Measurements from ENCODE around the gene ZNF554.

DNA sequence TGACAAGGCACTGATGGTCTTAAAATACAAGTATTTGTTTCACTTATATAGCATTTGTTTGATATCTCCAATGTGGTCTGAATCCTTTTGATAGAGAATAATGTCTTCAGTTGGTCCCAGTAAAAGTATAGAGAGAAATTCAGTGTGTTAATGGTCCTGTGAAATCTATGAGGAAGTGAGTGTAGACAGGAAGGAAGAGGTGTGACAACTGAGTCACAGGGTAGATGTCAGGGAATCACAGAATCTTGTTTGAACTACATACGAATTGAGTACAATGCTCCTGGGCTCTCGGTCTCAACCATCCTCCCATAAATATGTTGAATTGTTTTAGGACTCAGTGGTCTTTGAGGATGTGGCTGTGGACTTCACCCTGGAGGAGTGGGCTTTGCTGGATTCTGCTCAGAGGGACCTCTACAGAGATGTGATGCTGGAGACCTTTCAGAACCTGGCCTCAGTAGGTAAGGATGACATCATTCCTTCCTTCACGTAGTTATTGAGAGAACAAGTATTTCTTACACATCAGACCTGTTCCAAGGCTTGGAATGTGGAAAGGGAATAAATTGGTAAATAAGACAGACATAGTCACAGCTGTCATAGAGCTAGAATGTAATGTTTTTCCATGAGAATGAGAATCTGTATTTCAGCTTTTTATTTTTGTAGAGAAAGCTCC, 30.7 kb downstream of the ZNF554 start:
- TF ChIP-seq, protein P1, sequence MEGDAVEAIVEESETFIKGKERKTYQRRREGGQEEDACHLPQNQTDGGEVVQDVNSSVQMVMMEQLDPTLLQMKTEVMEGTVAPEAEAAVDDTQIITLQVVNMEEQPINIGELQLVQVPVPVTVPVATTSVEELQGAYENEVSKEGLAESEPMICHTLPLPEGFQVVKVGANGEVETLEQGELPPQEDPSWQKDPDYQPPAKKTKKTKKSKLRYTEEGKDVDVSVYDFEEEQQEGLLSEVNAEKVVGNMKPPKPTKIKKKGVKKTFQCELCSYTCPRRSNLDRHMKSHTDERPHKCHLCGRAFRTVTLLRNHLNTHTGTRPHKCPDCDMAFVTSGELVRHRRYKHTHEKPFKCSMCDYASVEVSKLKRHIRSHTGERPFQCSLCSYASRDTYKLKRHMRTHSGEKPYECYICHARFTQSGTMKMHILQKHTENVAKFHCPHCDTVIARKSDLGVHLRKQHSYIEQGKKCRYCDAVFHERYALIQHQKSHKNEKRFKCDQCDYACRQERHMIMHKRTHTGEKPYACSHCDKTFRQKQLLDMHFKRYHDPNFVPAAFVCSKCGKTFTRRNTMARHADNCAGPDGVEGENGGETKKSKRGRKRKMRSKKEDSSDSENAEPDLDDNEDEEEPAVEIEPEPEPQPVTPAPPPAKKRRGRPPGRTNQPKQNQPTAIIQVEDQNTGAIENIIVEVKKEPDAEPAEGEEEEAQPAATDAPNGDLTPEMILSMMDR (IDR thresholded peaks at IDR 0.05), result no peak
- no peak for TF ChIP-seq POLR2A (IDR thresholded peaks at IDR 0.05)
